ENCODE data around the gene MSH3. TPM values are rescaled to one million over a fixed set of nuclear protein-coding genes. Genes with fewer than 3 reads are reported as not detected.

MSH3 gene
- polyA plus RNA-seq, 2 donors = 2.7 to 3.6 TPM

- Histone ChIP-seq H3K27ac (ENCODE audit: low read depth in 2 of 2, low read length in 1 of 2) (no peak overlapping the region), H3K36me3 (ENCODE audit: control insufficient read depth in 2 of 2, insufficient read depth in 2 of 2, low read length in 1 of 2) (peaks cover 0 to 2% of the 10 kb centered on the region in 2 donors), H3K4me3 (ENCODE audit: low read depth in 1 of 2, low read length in 2 of 2) (no peak overlapping the region), H3K27me3 (ENCODE audit: control insufficient read depth in 1 of 2, insufficient read depth in 2 of 2, low read length in 2 of 2) (no peaks in the 10 kb centered on the region), H3K4me1 (ENCODE audit: control insufficient read depth in 2 of 2, insufficient read depth in 2 of 2, low read length in 1 of 2) (no peaks in the 10 kb centered on the region), H3K9me3 (ENCODE audit: control insufficient read depth in 2 of 2, insufficient read depth in 1 of 2, low read depth in 1 of 2, low read length in 1 of 2) (no peaks in the 10 kb centered on the region)
- 58 to 63% methylated on average over 7 of the region's 7 CpGs for WGBS, 2 donors
These were observed 100.4 kb downstream of the MSH3 start for GRCh38 chr5:80754900-80755299.

- Histone ChIP-seq H3K36me3 (ENCODE audit: control insufficient read depth in 2 of 2, insufficient read depth in 2 of 2, low read length in 1 of 2) (peaks cover 0 to 2% of the 10 kb centered on the region in 2 donors), H3K4me3 (ENCODE audit: low read depth in 1 of 2, low read length in 2 of 2) (no peak overlapping the region), H3K27me3 (ENCODE audit: control insufficient read depth in 1 of 2, insufficient read depth in 2 of 2, low read length in 2 of 2) (no peaks in the 10 kb centered on the region), H3K27ac (ENCODE audit: low read depth in 2 of 2, low read length in 1 of 2) (no peak overlapping the region), H3K4me1 (ENCODE audit: control insufficient read depth in 2 of 2, insufficient read depth in 2 of 2, low read length in 1 of 2) (no peaks in the 10 kb centered on the region), H3K9me3 (ENCODE audit: control insufficient read depth in 2 of 2, insufficient read depth in 1 of 2, low read depth in 1 of 2, low read length in 1 of 2) (no peaks in the 10 kb centered on the region)
- WGBS, 2 donors = 58 to 62% methylated on average over 3 of the region's 3 CpGs
These were observed 101.2 kb downstream of the MSH3 start for GRCh38 chr5:80755626-80756025.

GRCh38 chr5:80756292-80756691 is 101.8 kb downstream of the MSH3 start:
- Histone ChIP-seq H3K27me3 (ENCODE audit: control insufficient read depth in 1 of 2, insufficient read depth in 2 of 2, low read length in 2 of 2) (no peaks in the 10 kb centered on the region), H3K9me3 (ENCODE audit: control insufficient read depth in 2 of 2, insufficient read depth in 1 of 2, low read depth in 1 of 2, low read length in 1 of 2) (no peaks in the 10 kb centered on the region), H3K27ac (ENCODE audit: low read depth in 2 of 2, low read length in 1 of 2) (no peak overlapping the region), H3K4me3 (ENCODE audit: low read depth in 1 of 2, low read length in 2 of 2) (no peak overlapping the region), H3K36me3 (ENCODE audit: control insufficient read depth in 2 of 2, insufficient read depth in 2 of 2, low read length in 1 of 2) (peaks cover 0 to 2% of the 10 kb centered on the region in 2 donors), H3K4me1 (ENCODE audit: control insufficient read depth in 2 of 2, insufficient read depth in 2 of 2, low read length in 1 of 2) (no peaks in the 10 kb centered on the region)
- WGBS, 2 donors = 84 to 90% methylated on average over 1 of the region's 1 CpG

- Histone ChIP-seq H3K4me3 (ENCODE audit: low read depth in 1 of 2, low read length in 2 of 2) (no peak overlapping the region), H3K9me3 (ENCODE audit: control insufficient read depth in 2 of 2, insufficient read depth in 1 of 2, low read depth in 1 of 2, low read length in 1 of 2) (no peaks in the 10 kb centered on the region), H3K27me3 (ENCODE audit: control insufficient read depth in 1 of 2, insufficient read depth in 2 of 2, low read length in 2 of 2) (no peaks in the 10 kb centered on the region), H3K4me1 (ENCODE audit: control insufficient read depth in 2 of 2, insufficient read depth in 2 of 2, low read length in 1 of 2) (no peaks in the 10 kb centered on the region), H3K36me3 (ENCODE audit: control insufficient read depth in 2 of 2, insufficient read depth in 2 of 2, low read length in 1 of 2) (no peaks in the 10 kb centered on the region), H3K27ac (ENCODE audit: low read depth in 2 of 2, low read length in 1 of 2) (no peak overlapping the region)
- 57 to 77% methylated on average over 1 of the region's 1 CpG for WGBS, 2 donors
These were observed 102.8 kb downstream of the MSH3 start for GRCh38 chr5:80757290-80757689.

GRCh38 chr5:80759866-80760577 is 105.6 kb downstream of the MSH3 start:
- Histone ChIP-seq H3K4me3 (ENCODE audit: low read depth in 1 of 2, low read length in 2 of 2) (no peak overlapping the region), H3K27me3 (ENCODE audit: control insufficient read depth in 1 of 2, insufficient read depth in 2 of 2, low read length in 2 of 2) (no peaks in the 10 kb centered on the region), H3K27ac (ENCODE audit: low read depth in 2 of 2, low read length in 1 of 2) (no peak overlapping the region), H3K9me3 (ENCODE audit: control insufficient read depth in 2 of 2, insufficient read depth in 1 of 2, low read depth in 1 of 2, low read length in 1 of 2) (no peaks in the 10 kb centered on the region), H3K4me1 (ENCODE audit: control insufficient read depth in 2 of 2, insufficient read depth in 2 of 2, low read length in 1 of 2) (no peaks in the 10 kb centered on the region), H3K36me3 (ENCODE audit: control insufficient read depth in 2 of 2, insufficient read depth in 2 of 2, low read length in 1 of 2) (no peaks in the 10 kb centered on the region)
- 91% methylated on average over 5 of the region's 5 CpGs for WGBS, 2 donors

- no peak overlapping the region for H3K4me3 ChIP-seq (ENCODE audit: low read depth in 1 of 2, low read length in 2 of 2)
These were observed 106.2 kb downstream of the MSH3 start for GRCh38 chr5:80760680-80761079.

GRCh38 chr5:80761176-80761575 is 106.7 kb downstream of the MSH3 start:
- H3K4me1 ChIP-seq (ENCODE audit: control insufficient read depth in 2 of 2, insufficient read depth in 2 of 2, low read length in 1 of 2) = no peaks in the 10 kb centered on the region
- no peak overlapping the region for H3K27ac ChIP-seq (ENCODE audit: low read depth in 2 of 2, low read length in 1 of 2)
- H3K9me3 ChIP-seq (ENCODE audit: control insufficient read depth in 2 of 2, insufficient read depth in 1 of 2, low read depth in 1 of 2, low read length in 1 of 2) = no peaks in the 10 kb centered on the region
- H3K4me3 ChIP-seq (ENCODE audit: low read depth in 1 of 2, low read length in 2 of 2) = no peak overlapping the region
- H3K27me3 ChIP-seq (ENCODE audit: control insufficient read depth in 1 of 2, insufficient read depth in 2 of 2, low read length in 2 of 2) = no peaks in the 10 kb centered on the region
- WGBS, 2 donors = 91 to 92% methylated on average over 5 of the region's 5 CpGs
- H3K36me3 ChIP-seq (ENCODE audit: control insufficient read depth in 2 of 2, insufficient read depth in 2 of 2, low read length in 1 of 2) = no peaks in the 10 kb centered on the region

More at GRCh38 chr5:80760680-80761079, 106.2 kb downstream of the MSH3 start:
- Histone ChIP-seq H3K27me3 (ENCODE audit: control insufficient read depth in 1 of 2, insufficient read depth in 2 of 2, low read length in 2 of 2) (no peaks in the 10 kb centered on the region), H3K4me1 (ENCODE audit: control insufficient read depth in 2 of 2, insufficient read depth in 2 of 2, low read length in 1 of 2) (no peaks in the 10 kb centered on the region), H3K36me3 (ENCODE audit: control insufficient read depth in 2 of 2, insufficient read depth in 2 of 2, low read length in 1 of 2) (no peaks in the 10 kb centered on the region), H3K27ac (ENCODE audit: low read depth in 2 of 2, low read length in 1 of 2) (no peak overlapping the region), H3K9me3 (ENCODE audit: control insufficient read depth in 2 of 2, insufficient read depth in 1 of 2, low read depth in 1 of 2, low read length in 1 of 2) (no peaks in the 10 kb centered on the region)
- WGBS, 2 donors = 97 to 100% methylated on average over 1 of the region's 1 CpG

GRCh38 chr5:80761966-80762365 is 107.5 kb downstream of the MSH3 start:
- no peaks in the 10 kb centered on the region for H3K36me3 ChIP-seq (ENCODE audit: control insufficient read depth in 2 of 2, insufficient read depth in 2 of 2, low read length in 1 of 2)
- WGBS, 2 donors = 40 to 52% methylated on average over 1 of the region's 1 CpG
- no peaks in the 10 kb centered on the region for H3K4me1 ChIP-seq (ENCODE audit: control insufficient read depth in 2 of 2, insufficient read depth in 2 of 2, low read length in 1 of 2)
- H3K27me3 ChIP-seq (ENCODE audit: control insufficient read depth in 1 of 2, insufficient read depth in 2 of 2, low read length in 2 of 2) = no peaks in the 10 kb centered on the region
- no peaks in the 10 kb centered on the region for H3K9me3 ChIP-seq (ENCODE audit: control insufficient read depth in 2 of 2, insufficient read depth in 1 of 2, low read depth in 1 of 2, low read length in 1 of 2)
- no peak overlapping the region for H3K27ac ChIP-seq (ENCODE audit: low read depth in 2 of 2, low read length in 1 of 2)
- H3K4me3 ChIP-seq (ENCODE audit: low read depth in 1 of 2, low read length in 2 of 2) = no peak overlapping the region

- Histone ChIP-seq H3K4me1 (ENCODE audit: control insufficient read depth in 2 of 2, insufficient read depth in 2 of 2, low read length in 1 of 2) (no peaks in the 10 kb centered on the region), H3K4me3 (ENCODE audit: low read depth in 1 of 2, low read length in 2 of 2) (no peak overlapping the region)
These were observed 108.1 kb downstream of the MSH3 start for GRCh38 chr5:80762573-80762972.

GRCh38 chr5:80763211-80763610 is 108.8 kb downstream of the MSH3 start:
- 59 to 67% methylated on average over 3 of the region's 3 CpGs for WGBS, 2 donors
- no peaks in the 10 kb centered on the region for H3K27me3 ChIP-seq (ENCODE audit: control insufficient read depth in 1 of 2, insufficient read depth in 2 of 2, low read length in 2 of 2)
- no peaks in the 10 kb centered on the region for H3K9me3 ChIP-seq (ENCODE audit: control insufficient read depth in 2 of 2, insufficient read depth in 1 of 2, low read depth in 1 of 2, low read length in 1 of 2)
- no peaks in the 10 kb centered on the region for H3K4me1 ChIP-seq (ENCODE audit: control insufficient read depth in 2 of 2, insufficient read depth in 2 of 2, low read length in 1 of 2)
- no peak overlapping the region for H3K27ac ChIP-seq (ENCODE audit: low read depth in 2 of 2, low read length in 1 of 2)
- no peaks in the 10 kb centered on the region for H3K36me3 ChIP-seq (ENCODE audit: control insufficient read depth in 2 of 2, insufficient read depth in 2 of 2, low read length in 1 of 2)
- H3K4me3 ChIP-seq (ENCODE audit: low read depth in 1 of 2, low read length in 2 of 2) = no peak overlapping the region

More at GRCh38 chr5:80762573-80762972, 108.1 kb downstream of the MSH3 start:
- H3K27ac ChIP-seq (ENCODE audit: low read depth in 2 of 2, low read length in 1 of 2) = no peak overlapping the region
- WGBS, 2 donors = 98 to 99% methylated on average over 4 of the region's 4 CpGs
- no peaks in the 10 kb centered on the region for H3K9me3 ChIP-seq (ENCODE audit: control insufficient read depth in 2 of 2, insufficient read depth in 1 of 2, low read depth in 1 of 2, low read length in 1 of 2)
- H3K36me3 ChIP-seq (ENCODE audit: control insufficient read depth in 2 of 2, insufficient read depth in 2 of 2, low read length in 1 of 2) = no peaks in the 10 kb centered on the region
- H3K27me3 ChIP-seq (ENCODE audit: control insufficient read depth in 1 of 2, insufficient read depth in 2 of 2, low read length in 2 of 2) = no peaks in the 10 kb centered on the region

Measured in esophagus (tissue), 2 donors.